Breast epithelium (tissue), 4 donors: Measurements from ENCODE around the gene ADARB2. TPM values are rescaled to one million over a fixed set of nuclear protein-coding genes. Genes with fewer than 3 reads are reported as not detected.
"Not testable (repeated sequence)": the region's sequence is repeated elsewhere in the genome, so short reads cannot be mapped to it uniquely, and the experiment has no call there.

Experiments used
- DNase-seq, 2 donors: peaks; one replicate each; pipeline ENCODE4 v3.0.0-alpha.2; 2019; ENCODE audit warnings: low spot score in 2 of 2
- H3K27ac ChIP-seq, 2 donors: fragments of 200-600 bp; sonication (generic) in 1 of 2; one replicate each; pipeline ENCODE4 v1.5.1; 2016 to 2019; ENCODE audit warnings: mild to moderate bottlenecking in 1 of 2
- H3K27me3 ChIP-seq, 2 donors: fragments of 200-600 bp; sonication (generic) in 1 of 2; one replicate each; pipeline versions ENCODE4 v1.5.1 to v1.6.0; 2017 to 2019; ENCODE audit warnings: control low read depth in 1 of 2, mild to moderate bottlenecking in 1 of 2
- H3K36me3 ChIP-seq: fragments of 200-600 bp; one replicate; pipeline ENCODE4 v1.5.1; 2019
- H3K4me1 ChIP-seq, 2 donors: fragments of 200-600 bp; sonication (generic); one replicate each; pipeline ENCODE4 v1.5.1; 2016 to 2019; ENCODE audit warnings: control low read depth in 1 of 2
- H3K4me3 ChIP-seq, 3 donors: fragments of 200-600 bp; sonication (generic); 1 replicate in 2 of 3; 2 replicates in 1 of 3; pipeline ENCODE4 v1.5.1; 2016 to 2019; ENCODE audit warnings: mild to moderate bottlenecking in 3 of 3, moderate library complexity in 2 of 3
- H3K9me3 ChIP-seq, 2 donors: fragments of 200-600 bp; sonication (generic) in 1 of 2; one replicate each; pipeline ENCODE4 v1.5.1; 2016 to 2019; ENCODE audit warnings: control low read depth in 1 of 2
- POLR2A ChIP-seq: fragments of 450-650 bp; IDR thresholded peaks from one replicate; pipeline ENCODE4 v1.6.1; 2016; ENCODE audit warnings: antibody characterized with exemption, mild to moderate bottlenecking, moderate library complexity
- POLR2AphosphoS5 ChIP-seq, 3 donors: sonication (generic); formaldehyde crosslinking; IDR thresholded peaks; one replicate each; pipeline ENCODE4 v1.6.1; 2017; ENCODE audit warnings: antibody characterized with exemption in 3 of 3
- intact Hi-C: fragments of 100-400 bp; cut with DNase I; formaldehyde crosslinking; loops from one replicate; pipeline ENCODE4 v1.15.1; 2023; ENCODE audit warnings: low total_unique reads
- total RNA-seq, 3 donors: library from RNA; depleted of rRNA; stranded (reverse); fragments of >200 nt; gene quantifications; one replicate each; pipeline ENCODE4 v1.1.0, GENCODE V29; 2016
- TF ChIP-seq, protein P1 (sequence below), 3 donors: fragments of 450-650 bp; IDR thresholded peaks; one replicate each; pipeline ENCODE4 v1.5.1; 2016 to 2017; ENCODE audit warnings: antibody characterized with exemption in 3 of 3, mild to moderate bottlenecking in 3 of 3, moderate library complexity in 3 of 3

The ADARB2 gene
- total RNA-seq, 3 donors from 2014 or later: 0.32 to 3.9 (median 2.0) TPM

DNA sequence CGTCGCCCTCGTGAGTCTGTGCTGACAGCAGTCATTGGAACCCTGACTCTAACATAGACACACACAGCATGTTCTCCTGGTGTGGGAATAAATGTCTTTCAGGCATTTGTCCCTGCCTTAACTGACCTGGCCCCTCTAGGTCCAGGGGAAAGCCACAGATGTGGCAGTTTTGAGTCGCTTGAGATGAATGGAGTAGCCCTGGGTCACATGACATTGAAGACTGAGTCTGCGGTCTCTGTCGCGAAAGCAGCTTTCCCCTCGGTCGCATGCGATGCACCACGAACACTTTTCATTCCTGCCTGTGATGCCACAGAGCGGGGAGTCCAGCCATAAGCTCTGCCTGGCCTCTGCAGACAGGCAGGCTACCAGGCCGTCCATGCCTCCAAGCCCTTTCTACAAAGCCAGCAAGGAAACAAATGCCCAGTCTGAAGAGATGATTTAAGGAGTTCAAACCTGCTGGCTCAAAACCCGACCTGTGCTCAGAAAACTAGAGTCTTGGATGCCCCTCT, 508.8 kb downstream of the ADARB2 start:
- Histone ChIP-seq H3K27ac (no peak overlapping the region), H3K4me1 (no peaks in the 10 kb centered on the region), H3K27me3 (no peaks in the 10 kb centered on the region), H3K36me3 (no peaks in the 10 kb centered on the region), H3K9me3 (no peaks in the 10 kb centered on the region), H3K4me3 (no peak overlapping the region)
- intact Hi-C loops: loop anchor here (10.0 kb wide), 1 partner anchor 154 kb away; no protein-coding TSS in a partner anchor
- TF ChIP-seq, protein P1, sequence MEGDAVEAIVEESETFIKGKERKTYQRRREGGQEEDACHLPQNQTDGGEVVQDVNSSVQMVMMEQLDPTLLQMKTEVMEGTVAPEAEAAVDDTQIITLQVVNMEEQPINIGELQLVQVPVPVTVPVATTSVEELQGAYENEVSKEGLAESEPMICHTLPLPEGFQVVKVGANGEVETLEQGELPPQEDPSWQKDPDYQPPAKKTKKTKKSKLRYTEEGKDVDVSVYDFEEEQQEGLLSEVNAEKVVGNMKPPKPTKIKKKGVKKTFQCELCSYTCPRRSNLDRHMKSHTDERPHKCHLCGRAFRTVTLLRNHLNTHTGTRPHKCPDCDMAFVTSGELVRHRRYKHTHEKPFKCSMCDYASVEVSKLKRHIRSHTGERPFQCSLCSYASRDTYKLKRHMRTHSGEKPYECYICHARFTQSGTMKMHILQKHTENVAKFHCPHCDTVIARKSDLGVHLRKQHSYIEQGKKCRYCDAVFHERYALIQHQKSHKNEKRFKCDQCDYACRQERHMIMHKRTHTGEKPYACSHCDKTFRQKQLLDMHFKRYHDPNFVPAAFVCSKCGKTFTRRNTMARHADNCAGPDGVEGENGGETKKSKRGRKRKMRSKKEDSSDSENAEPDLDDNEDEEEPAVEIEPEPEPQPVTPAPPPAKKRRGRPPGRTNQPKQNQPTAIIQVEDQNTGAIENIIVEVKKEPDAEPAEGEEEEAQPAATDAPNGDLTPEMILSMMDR (IDR thresholded peaks at IDR 0.05): no peak
- TF ChIP-seq POLR2A: no peak
- no peak for TF ChIP-seq POLR2AphosphoS5 (IDR thresholded peaks at IDR 0.05)
- no peak for DNase-seq

DNA sequence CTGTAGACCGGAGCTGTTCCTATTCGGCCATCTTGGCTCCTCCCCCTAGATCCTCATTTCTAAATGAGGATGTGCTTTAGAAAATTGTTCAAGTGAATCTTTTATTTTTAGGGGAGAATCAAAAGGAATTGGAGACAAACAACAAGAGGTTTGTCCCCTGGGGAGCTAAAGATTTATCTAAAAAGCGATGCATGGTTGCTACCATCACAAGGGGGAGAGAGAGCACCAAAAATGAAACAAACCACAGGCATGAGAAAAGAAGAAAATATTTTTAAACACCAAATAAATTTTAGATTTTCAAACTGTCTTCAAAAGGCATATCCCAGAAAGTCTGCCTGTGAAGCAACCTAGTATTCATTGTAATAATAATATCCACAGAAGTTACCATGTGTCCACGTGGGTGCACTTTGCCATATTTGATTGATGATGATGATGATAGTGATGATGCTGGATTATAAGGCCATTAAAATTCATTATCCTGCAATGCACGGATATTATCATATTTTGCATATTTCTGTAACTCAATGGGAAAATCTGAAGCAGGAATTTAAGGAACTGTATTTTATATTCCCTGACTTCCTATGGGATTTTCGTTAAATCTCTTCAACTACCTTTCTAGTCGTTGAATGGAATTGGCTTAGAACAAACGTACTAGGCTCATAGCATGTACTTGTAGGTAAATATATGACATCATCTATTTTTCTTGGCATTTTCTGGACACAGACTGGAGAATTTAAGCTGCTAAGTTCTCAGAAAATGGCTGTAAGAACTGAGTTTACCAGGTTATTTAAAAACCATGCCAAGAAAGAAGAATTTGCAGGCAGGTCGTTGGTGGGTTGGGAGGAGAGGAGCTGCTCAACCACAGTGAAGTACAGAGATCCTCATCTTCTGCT, 509.6 kb downstream of the ADARB2 start:
- intact Hi-C loops: loop anchor here (10.0 kb wide), 1 partner anchor 153 kb away; no protein-coding TSS in a partner anchor
- Histone ChIP-seq H3K27ac (no peak overlapping the region), H3K27me3 (no peaks in the 10 kb centered on the region), H3K4me1 (no peaks in the 10 kb centered on the region), H3K4me3 (no peak overlapping the region), H3K9me3 (no peaks in the 10 kb centered on the region), H3K36me3 (no peaks in the 10 kb centered on the region)
- no peak for DNase-seq
- no peak for TF ChIP-seq POLR2A
- TF ChIP-seq, protein P1 (IDR thresholded peaks at IDR 0.05): no peak
- no peak for TF ChIP-seq POLR2AphosphoS5 (IDR thresholded peaks at IDR 0.05)

DNA sequence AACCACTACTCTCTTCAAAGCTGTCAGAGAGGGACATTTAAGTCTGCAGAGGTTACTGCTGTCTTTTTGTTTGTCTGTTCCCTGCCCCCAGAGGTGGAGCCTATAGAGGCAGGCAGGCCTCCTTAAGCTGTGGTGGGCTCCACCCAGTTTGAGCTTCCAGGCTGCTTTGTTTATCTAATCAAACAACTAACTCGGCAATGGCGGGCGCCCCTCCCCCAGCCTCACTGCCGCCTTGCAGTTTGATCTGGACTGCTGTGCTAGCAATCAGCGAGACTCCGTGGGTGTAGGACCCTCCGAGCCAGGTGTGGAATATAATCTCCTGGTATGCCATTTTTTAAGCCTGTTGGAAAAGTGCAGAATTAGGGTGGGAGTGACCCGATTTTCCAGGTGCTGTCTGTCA, 510.4 kb downstream of the ADARB2 start:
- H3K4me3 ChIP-seq, H3K4me1 ChIP-seq, H3K27me3 ChIP-seq, H3K27ac ChIP-seq, DNase-seq, H3K9me3 ChIP-seq, H3K36me3 ChIP-seq: not testable (repeated sequence)
- intact Hi-C loops: loop anchor here (10.0 kb wide), 1 partner anchor 152 kb away; no protein-coding TSS in a partner anchor

DNA sequence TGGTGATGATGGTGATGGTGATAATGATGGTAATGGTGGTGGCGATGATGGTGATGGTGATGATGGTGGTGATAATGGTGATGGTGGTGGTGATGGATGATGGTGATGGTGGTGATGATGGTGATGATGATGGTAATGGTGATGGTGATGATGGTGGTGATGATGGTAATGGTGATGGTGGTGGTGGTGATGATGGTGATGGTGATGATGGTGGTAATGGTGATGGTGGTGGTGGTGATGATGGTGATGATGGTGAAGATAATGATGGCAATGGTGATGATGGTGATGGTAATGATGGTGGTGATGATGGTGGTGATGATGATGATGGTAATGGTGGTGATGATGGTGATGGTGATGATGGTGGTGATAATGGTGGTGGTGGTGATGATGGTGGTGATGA, 517.5 kb downstream of the ADARB2 start:
- H3K9me3 ChIP-seq, H3K36me3 ChIP-seq, H3K4me1 ChIP-seq, H3K27ac ChIP-seq, H3K27me3 ChIP-seq, DNase-seq, H3K4me3 ChIP-seq: not testable (repeated sequence)
- intact Hi-C loops: loop anchor here (10.0 kb wide), 1 partner anchor 145 kb away; no protein-coding TSS in a partner anchor

DNA sequence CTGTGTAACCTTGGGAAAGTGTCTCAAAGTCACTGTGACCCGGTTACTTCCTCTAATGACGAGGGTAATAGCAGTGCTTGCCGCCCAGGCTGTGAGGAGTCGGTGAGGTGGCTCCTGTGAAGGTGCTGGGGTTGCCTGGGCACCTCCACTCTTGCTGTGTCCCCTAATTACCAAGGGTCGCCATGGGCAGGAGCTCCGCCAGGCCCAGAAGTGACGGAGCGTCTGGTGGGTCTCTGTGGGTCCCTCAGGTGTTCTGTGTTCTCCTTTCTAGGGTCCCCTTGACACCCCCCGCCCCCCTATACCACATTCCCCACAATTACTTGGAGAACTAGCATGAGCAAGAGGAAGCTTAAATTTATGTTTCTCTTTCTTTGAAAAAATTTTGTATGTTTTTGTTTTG, 519.7 kb downstream of the ADARB2 start:
- no peak for DNase-seq
- H3K9me3 ChIP-seq: no peaks in the 10 kb centered on the region
- TF ChIP-seq, protein P1 (IDR thresholded peaks at IDR 0.05): no peak
- TF ChIP-seq POLR2AphosphoS5 (IDR thresholded peaks at IDR 0.05): no peak
- no peak for TF ChIP-seq POLR2A
- H3K27ac ChIP-seq: no peak overlapping the region
- intact Hi-C loops: no loop called here
- peaks cover 0 to 7% of the 10 kb centered on the region in 2 donors for H3K27me3 ChIP-seq
- H3K4me1 ChIP-seq: no peaks in the 10 kb centered on the region
- no peak overlapping the region for H3K4me3 ChIP-seq
- H3K36me3 ChIP-seq: no peaks in the 10 kb centered on the region

DNA sequence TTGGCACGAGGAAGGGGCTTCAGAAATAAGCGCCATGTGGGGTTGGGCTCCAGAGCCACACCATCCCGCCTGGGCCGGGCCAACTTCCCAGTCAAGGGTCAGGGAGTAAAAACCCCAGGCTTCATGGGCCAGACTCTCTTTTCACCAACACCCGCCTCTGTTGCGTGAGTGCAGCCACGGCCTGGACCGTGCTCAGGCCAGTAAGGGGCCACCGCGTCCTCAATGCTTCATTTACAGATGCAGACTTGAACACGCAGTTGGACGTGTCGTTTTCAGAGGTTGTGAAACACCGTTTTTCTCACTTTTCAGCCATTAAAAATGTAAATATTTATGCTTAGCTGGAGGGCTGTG, 520.1 kb downstream of the ADARB2 start:
- intact Hi-C loops: no loop called here
- Histone ChIP-seq H3K4me3 (no peak overlapping the region), H3K27me3 (peaks cover 0 to 10% of the 10 kb centered on the region in 2 donors), H3K9me3 (no peaks in the 10 kb centered on the region), H3K4me1 (no peaks in the 10 kb centered on the region), H3K27ac (no peak overlapping the region), H3K36me3 (no peaks in the 10 kb centered on the region)
- no peak for DNase-seq
- TF ChIP-seq, protein P1 (IDR thresholded peaks at IDR 0.05): no peak
- no peak for TF ChIP-seq POLR2AphosphoS5 (IDR thresholded peaks at IDR 0.05)
- TF ChIP-seq POLR2A: no peak
